ENCODE data around the gene SERTAD1.
A peak's percentile ranks its signal among the peaks of the same experiment; 100 is the strongest.

Gene SERTAD1

GRCh38 chr19:40466219-40466984 is 40.6 kb upstream of the SERTAD1 start:
- H3K4me2 ChIP-seq (ENCODE audit: low read depth, low read length) = peak overlapping the region; percentile 99
- DNase-seq = no peak
- H3K9ac ChIP-seq (ENCODE audit: low read length) = peak overlapping the region; percentile 1; the same call in 1 of the 2 replicates

GRCh38 chr19:40465557-40466218 is 39.9 kb upstream of the SERTAD1 start, which contains the start of gene BLVRB:
BLVRB (minus strand) TSS chr19:40465745; CDS start chr19:40465688, 57 bp downstream.
- no peaks in the 10 kb centered on the region for H3K9me3 ChIP-seq (replicated peaks; ENCODE audit: insufficient read depth, low read length)
- peak; percentile 99 for DNase-seq
- H3K4me2 ChIP-seq (ENCODE audit: low read depth, low read length) = peak within 1 kb of the TSS; percentile 99
- H3K4me1 ChIP-seq (ENCODE audit: low read length) = peaks cover 20% of the 10 kb centered on the region
- no peak for TF ChIP-seq EZH2phosphoT487 (IDR thresholded peaks at IDR 0.05; ENCODE audit: low read length)
- H2AFZ ChIP-seq (ENCODE audit: low read length) = peak within 1 kb of the TSS; percentile 83
- peaks cover 13% of the 10 kb centered on the region for H3K27me3 ChIP-seq (replicated peaks; ENCODE audit: insufficient read depth, low read length)
- no peak within 1 kb of the TSS for H3K27ac ChIP-seq (ENCODE audit: low read length)
- H3K36me3 ChIP-seq (replicated peaks; ENCODE audit: insufficient read depth, low read length) = no peaks in the 10 kb centered on the region
- peak within 1 kb of the TSS; percentile 80 for H3K4me3 ChIP-seq (ENCODE audit: low read length)
- H3K9ac ChIP-seq (ENCODE audit: low read length) = peak within 1 kb of the TSS; percentile 61
- no peaks in the 10 kb centered on the region for H3K9me2 ChIP-seq (replicated peaks; ENCODE audit: insufficient read depth, low read length)
- H4K20me1 ChIP-seq (ENCODE audit: insufficient read depth, low read length) = no peaks in the 10 kb centered on the region
- H3F3A ChIP-seq (ENCODE audit: insufficient read depth, low read length) = 0 out of 2 replicates have a peak, but pooled peaks cover 3% of the 10 kb centered on the region
- H3K79me2 ChIP-seq (ENCODE audit: low read length) = no peaks in the 10 kb centered on the region

More at GRCh38 chr19:40466219-40466984, 40.6 kb upstream of the SERTAD1 start:
- no peaks in the 10 kb centered on the region for H4K20me1 ChIP-seq (ENCODE audit: insufficient read depth, low read length)
- H3K27ac ChIP-seq (ENCODE audit: low read length) = no peak overlapping the region
- no peaks in the 10 kb centered on the region for H3K9me2 ChIP-seq (replicated peaks; ENCODE audit: insufficient read depth, low read length)
- H3K4me1 ChIP-seq (ENCODE audit: low read length) = peaks cover 20% of the 10 kb centered on the region
- H3K27me3 ChIP-seq (replicated peaks; ENCODE audit: insufficient read depth, low read length) = peaks cover 13% of the 10 kb centered on the region
- H3K9me3 ChIP-seq (replicated peaks; ENCODE audit: insufficient read depth, low read length) = no peaks in the 10 kb centered on the region
- peak overlapping the region; percentile 67 for H3K4me3 ChIP-seq (ENCODE audit: low read length)
- H3K79me2 ChIP-seq (ENCODE audit: low read length) = no peaks in the 10 kb centered on the region
- TF ChIP-seq EZH2phosphoT487 (IDR thresholded peaks at IDR 0.05; ENCODE audit: low read length) (no peak), EZH2 (optimal IDR thresholded peaks at IDR 0.05; ENCODE audit: low read depth, low read length) (no peak)
- H3F3A ChIP-seq (ENCODE audit: insufficient read depth, low read length) = 0 out of 2 replicates have a peak, but pooled peaks cover 3% of the 10 kb centered on the region
- H2AFZ ChIP-seq (ENCODE audit: low read length) = peak overlapping the region; percentile 71
- no peaks in the 10 kb centered on the region for H3K36me3 ChIP-seq (replicated peaks; ENCODE audit: insufficient read depth, low read length)

DNA sequence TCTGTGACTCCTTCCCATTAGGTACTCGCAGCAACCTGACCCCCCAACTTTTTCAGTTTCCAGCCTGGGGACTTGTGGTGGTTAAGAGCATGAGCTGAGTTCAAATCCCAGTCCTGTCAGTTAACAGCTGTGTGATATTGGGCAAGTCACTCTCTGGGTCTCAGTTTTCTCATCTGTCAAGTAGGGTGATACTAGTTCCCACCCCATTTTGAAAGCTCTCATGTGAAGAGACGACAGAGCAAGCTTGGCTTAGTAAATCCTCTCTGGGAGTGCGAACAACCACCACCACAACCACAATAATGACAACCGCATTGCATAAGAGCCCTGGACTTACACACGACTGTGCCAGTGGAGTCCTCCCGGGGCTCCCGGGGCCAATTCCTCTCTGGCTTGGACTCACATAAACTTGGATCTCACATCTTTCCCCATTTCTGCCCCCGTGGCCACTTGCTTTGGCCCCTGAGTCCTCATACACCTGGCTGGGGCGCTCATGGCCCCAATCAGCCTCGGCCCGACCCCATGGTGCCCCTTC is 39.3 kb upstream of the SERTAD1 start:
- peak; percentile 26 for DNase-seq
- no peaks in the 10 kb centered on the region for H3K36me3 ChIP-seq (replicated peaks; ENCODE audit: insufficient read depth, low read length)
- no peaks in the 10 kb centered on the region for H3K79me2 ChIP-seq (ENCODE audit: low read length)
- H3K9me2 ChIP-seq (replicated peaks; ENCODE audit: insufficient read depth, low read length) = no peaks in the 10 kb centered on the region
- no peak for TF ChIP-seq EZH2phosphoT487 (IDR thresholded peaks at IDR 0.05; ENCODE audit: low read length)
- no peak for TF ChIP-seq EZH2 (optimal IDR thresholded peaks at IDR 0.05; ENCODE audit: low read depth, low read length)
- TF ChIP-seq CTCF (IDR thresholded peaks at IDR 0.05; ENCODE audit: low read length) = no peak
- no peaks in the 10 kb centered on the region for H4K20me1 ChIP-seq (ENCODE audit: insufficient read depth, low read length)
- H3K9ac ChIP-seq (ENCODE audit: low read length) = peak overlapping the region; percentile 61
- H3K4me1 ChIP-seq (ENCODE audit: low read length) = peaks cover 20% of the 10 kb centered on the region
- peak overlapping the region; percentile 80 for H3K4me3 ChIP-seq (ENCODE audit: low read length)
- peak overlapping the region; percentile 83 for H2AFZ ChIP-seq (ENCODE audit: low read length)
- H3K27me3 ChIP-seq (replicated peaks; ENCODE audit: insufficient read depth, low read length) = peaks cover 13% of the 10 kb centered on the region
- H3K4me2 ChIP-seq (ENCODE audit: low read depth, low read length) = peak overlapping the region; percentile 63
- H3K9me3 ChIP-seq (replicated peaks; ENCODE audit: insufficient read depth, low read length) = no peaks in the 10 kb centered on the region
- H3F3A ChIP-seq (ENCODE audit: insufficient read depth, low read length) = 0 out of 2 replicates have a peak, but pooled peaks cover 3% of the 10 kb centered on the region
- H3K27ac ChIP-seq (ENCODE audit: low read length) = no peak overlapping the region

All from MM.1S (cell line).